ENCODE data around the gene UBC.
"Not testable (repeated sequence)": the region's sequence is repeated elsewhere in the genome, so short reads cannot be mapped to it uniquely, and the experiment has no call there.

UBC gene

DNA sequence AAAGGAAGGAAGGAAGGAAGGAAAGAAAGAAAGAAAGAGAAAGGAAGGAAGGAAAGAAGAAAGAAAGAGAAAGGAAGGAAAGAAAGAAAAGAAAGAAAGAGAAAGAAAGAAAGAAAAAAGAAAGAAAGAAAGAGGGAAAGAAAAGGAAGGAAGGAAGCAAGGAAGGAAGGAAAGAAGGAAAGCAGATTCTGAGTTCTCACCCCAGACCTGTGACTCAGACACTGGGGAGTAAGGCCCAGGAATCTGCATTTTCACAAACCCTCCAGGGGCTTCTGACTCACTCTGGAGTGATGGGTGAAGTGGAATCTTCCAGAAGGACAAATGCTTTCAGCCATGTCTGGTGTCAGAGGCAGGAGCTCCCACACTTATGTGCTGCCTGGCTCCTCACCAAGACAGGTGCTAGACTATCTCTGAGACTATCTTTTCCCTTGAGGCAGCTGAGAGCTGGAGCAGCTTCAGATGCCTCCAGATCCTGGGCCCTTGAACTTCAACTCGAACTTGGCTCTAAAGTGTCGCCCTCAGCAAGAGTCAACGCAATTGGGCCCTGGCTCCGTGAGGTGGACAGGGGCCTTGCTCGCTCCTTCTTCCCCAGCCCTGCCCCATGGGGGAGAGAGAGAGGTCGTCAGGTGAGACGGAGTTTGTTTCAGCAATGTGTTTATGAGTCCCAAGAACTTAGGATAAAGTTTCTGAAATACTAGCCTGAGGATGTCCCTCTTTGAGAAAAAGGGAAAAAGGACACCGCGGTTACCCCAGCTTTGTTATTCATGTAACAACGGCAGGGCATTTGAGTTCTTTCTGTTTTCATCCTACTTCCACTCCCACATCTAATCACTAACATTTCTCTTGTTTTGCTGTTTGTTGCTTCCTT lies 31.0 kb downstream of the UBC start:
- FAIRE-seq: no peak

DNA sequence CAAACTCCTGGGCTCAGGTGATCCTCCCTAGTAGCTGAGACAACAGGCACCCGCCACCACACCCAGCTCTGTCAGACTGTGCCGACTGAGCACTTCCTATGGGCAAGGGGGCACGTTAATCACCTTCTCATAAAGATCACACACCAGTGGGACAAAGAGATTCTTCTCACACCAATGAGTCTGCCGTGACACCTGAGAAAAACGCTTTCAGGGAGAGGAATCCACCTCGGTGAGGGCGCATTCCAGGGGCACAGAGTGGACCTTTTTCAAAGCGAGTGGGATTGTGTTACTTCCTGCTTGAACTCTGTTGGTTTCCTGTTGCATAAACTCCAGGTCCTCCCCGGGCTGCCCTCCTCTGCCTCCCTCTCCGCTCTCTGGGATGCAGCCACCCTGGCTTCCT lies 33.3 kb downstream of the UBC start:
- no peak for FAIRE-seq

DNA sequence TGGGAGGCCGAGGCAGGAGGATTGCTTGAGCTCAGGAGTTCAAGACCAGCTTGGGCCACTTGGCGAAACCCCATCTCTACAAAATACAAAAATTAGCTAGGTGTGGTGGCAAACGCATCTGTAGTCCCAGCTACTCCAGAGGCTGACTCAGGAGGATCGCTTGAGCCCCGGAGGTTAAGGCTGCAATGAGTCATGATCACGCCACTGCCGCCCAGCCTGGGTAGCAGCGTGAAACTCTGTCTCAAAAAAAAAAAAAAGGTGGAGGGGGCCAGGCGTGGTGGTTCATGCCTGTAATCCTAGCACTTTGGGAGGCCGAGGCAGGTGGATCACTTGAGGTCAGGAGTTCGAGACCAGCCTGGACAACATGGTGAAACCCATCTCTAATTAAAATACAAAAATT lies 34.1 kb downstream of the UBC start:
- FAIRE-seq: not testable (repeated sequence)

DNA sequence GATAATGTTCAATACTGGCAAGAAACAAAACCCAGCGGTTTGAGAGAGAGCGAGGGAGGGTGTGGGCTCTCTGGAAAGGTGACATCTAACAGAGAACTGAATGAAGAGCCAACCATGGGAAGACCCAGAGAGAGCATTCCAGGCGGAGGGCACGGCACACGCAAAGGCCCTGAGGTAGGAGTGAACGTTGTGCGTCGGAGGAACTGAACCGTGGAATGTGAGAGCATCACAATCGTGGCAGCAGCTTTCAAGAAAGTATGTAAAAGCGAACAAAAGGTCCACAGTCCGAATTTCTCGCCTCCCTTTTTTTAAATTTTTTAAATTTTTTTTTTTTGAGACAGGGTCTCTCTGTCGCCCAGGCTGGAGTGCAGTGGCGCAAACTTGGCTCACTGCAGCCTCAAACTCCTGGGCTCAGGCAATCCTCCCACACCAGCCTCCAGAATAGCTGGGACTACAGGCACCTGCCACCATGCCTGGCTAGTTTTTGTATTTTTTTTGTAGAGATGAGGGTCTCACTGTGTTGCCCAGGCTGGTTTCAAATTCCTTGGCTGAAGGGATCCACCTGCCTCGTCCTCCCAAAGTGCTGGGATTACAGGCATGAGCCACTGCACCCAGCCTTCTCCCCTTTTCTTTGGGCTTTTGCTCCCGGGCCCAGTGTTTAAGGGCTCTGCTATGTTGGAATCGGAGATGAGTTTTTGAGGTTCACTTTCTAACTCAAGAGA lies 35.5 kb downstream of the UBC start:
- FAIRE-seq: no peak

- no peak for FAIRE-seq
Measured at GRCh38 chr12:124877423-124877822, 37.0 kb downstream of the UBC start.

DNA sequence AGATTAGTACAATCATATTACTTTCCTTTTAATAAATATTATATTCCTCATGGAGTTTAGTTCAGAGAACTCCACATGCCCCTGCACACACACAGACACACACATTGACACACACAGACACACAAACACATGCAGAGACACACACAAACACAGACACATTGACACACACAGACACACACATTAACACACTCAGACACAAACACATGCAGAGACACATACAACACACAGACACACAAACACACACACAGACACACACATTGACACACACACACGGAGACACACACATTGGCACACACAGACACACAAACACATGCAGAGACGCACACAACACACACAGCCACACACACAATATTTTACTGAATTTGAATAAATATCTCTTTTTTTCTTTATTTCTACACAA lies 38.3 kb downstream of the UBC start:
- no peak for FAIRE-seq

- no peak for FAIRE-seq
Measured at GRCh38 chr12:124875803-124876132, 38.7 kb downstream of the UBC start.

- FAIRE-seq: no peak
Measured at GRCh38 chr12:124874988-124875802, 39.3 kb downstream of the UBC start.

- FAIRE-seq: no peak
Measured at GRCh38 chr12:124874188-124874587, 40.3 kb downstream of the UBC start.

DNA sequence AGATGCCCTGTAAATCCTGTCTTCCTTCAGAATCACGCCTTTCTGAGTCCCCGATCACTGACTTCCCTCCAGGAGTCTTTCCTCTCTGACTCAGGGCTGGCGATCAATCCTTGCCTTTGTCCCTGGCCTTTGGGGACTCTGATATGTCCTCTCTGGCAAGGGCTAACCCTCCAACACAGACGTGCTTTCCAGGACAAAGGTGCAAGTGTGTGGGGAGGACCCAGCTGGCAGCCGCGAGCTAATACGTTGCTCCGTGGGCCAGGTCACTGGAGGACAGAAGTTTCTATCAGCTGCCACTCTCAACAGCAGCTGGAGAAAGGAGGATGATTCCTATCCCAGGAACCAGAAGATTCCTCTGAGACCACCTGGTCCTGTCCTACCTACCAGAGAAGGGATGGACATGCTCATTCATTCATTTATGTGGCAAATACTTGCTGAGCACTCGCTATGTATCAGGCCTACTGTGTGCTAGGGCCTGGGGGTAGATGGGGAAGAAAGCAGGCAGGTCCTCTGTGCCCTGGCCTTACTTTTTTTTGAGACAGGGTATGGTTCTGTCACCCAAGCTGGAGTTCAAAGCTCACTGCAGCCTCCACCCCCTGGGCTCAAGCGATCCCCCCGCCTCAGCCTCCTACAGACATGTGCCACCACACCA lies 42.3 kb downstream of the UBC start:
- FAIRE-seq: no peak

- FAIRE-seq: no peak
Measured at GRCh38 chr12:124871297-124871696, 43.2 kb downstream of the UBC start.

DNA sequence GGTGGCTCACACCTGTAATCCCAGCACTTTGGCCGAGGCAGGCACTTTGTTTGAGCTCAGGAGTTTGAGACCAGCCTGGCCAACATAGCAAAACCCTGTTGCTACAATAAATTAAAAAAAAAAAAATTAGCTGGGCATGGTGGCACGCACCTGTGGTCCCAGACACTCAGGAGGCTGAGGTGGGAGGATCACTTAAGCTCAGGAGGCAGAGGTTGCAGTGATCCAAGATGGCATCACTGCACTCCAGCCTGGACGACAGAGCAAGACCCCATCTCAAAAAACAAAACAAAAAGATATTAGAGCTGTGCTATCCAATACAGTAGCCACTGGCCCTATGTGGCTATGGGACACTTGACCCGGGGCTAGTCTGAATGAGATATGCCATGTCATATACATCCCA lies 43.9 kb downstream of the UBC start:
- FAIRE-seq: no peak

GRCh38 chr12:124869059-124869665 lies 45.3 kb downstream of the UBC start:
- FAIRE-seq: no peak

DNA sequence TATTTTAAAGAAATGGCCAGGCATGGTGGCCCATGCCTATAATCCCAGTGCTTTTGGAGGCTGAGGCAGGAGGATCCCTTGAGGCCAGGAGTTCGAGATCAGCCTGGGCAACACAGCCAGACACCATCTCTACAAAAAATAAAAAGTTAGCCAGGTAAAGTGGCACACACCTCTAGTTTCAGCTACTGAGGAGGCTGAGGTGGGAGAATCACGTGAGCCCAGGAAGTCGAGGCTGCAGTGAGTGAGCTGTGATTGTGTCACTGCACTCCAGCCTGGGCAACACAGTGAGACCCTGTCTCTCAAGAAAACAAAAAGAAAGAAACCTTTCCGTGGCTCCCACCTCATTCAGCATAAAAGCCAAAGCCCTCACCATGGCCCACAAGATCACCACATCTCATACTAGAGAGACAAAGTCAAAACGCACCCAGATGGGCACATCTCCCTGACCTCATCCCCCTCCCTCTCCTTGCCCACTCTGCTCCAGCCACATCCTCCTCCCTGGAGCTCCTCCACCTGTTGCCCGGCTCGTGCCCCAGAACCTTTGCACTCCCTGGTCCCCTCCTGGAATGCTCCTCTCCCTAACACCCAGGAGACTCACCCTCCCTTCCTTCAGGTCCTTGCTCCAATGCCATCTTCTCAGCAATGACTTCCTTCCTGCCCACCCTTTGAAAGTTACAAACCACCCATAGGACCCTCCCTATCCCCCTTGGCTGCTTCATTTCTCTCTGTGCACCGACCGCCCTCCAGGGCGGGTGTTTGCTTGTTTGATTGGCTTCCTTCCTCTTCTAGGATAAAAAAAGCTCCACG lies 46.0 kb downstream of the UBC start:
- no peak for FAIRE-seq

DNA sequence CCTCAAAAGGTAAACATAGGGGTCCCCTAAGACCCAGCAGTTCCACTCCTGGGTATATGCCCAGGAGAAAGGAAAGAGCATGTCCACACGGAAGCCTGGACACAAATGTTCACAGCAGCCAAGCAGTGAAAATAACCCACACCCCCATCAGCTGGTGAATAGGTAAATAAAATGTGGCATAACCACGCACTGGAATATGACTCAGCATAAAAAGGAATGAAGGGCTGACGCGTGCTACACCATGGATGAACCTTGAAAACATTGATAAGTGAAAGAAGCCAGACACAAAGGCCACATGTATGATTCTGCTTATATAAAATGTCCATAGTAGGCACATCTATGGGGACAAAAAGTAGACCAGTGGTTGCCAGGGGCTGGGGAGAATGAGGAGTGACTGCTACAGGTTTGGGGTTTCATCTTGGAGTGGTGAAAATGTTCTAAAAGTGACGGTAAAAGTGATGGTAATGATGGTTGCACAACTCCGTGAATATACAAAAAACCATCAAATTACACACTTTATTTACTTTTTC lies 47.0 kb downstream of the UBC start:
- no peak for FAIRE-seq

GRCh38 chr12:124866883-124867400 lies 47.5 kb downstream of the UBC start:
- no peak for FAIRE-seq

- FAIRE-seq: no peak
Measured at GRCh38 chr12:124866195-124866882, 48.1 kb downstream of the UBC start.

- FAIRE-seq: no peak
Measured at GRCh38 chr12:124865728-124866127, 48.7 kb downstream of the UBC start.

DNA sequence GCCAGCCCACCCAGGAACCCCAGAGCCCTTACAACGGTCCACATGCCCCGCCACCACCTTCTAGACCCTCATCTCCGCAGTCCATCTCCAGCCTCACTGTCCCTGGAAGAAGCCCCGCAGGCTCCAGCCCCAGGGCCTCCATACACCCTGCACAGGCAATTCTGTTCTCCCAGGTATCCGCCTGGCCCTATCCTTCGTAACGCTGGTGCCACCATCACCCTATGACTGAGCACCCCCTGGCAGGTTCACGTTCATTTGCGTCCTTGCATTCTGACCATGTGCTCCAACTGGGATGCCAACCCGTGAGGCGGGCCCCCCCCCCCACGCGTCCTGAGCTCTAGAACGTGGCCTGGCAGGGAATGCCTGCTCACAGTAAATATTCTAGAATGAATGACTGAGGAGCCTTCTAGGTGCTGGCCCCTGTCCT lies 50.1 kb downstream of the UBC start:
- no peak for FAIRE-seq
